Spleen (tissue), 11 donors: ENCODE results near the gene SLCO1A2. TPM values are rescaled to one million over a fixed set of nuclear protein-coding genes. Genes with fewer than 3 reads are reported as not detected.
"Not testable (repeated sequence)": the region's sequence is repeated elsewhere in the genome, so short reads cannot be mapped to it uniquely, and the experiment has no call there.

Experiments used
- DNase-seq: peaks from one replicate; pipeline ENCODE4 v3.0.0-alpha.2; 2020
- H3K27ac ChIP-seq, 8 donors: fragments of 200-600 bp; sonication (generic) in 7 of 8; 1 replicate in 4 of 8; 2 replicates in 4 of 8; pipeline versions ENCODE4 v1.5.0 to v1.8.0; 2016 to 2021; ENCODE audit warnings: inconsistent platforms in 4 of 8, mild to moderate bottlenecking in 4 of 8, moderate library complexity in 1 of 8
- H3K27me3 ChIP-seq, 7 donors: fragments of 200-600 bp; sonication (generic) in 6 of 7; replicated peaks in 1 of 7; 1 replicate in 4 of 7; 2 replicates in 3 of 7; pipeline versions ENCODE4 v1.5.0 to v1.8.0; 2016 to 2021; ENCODE audit warnings: inconsistent platforms in 3 of 7, mild to moderate bottlenecking in 1 of 7
- H3K36me3 ChIP-seq, 6 donors: fragments of 200-600 bp; sonication (generic) in 5 of 6; 1 replicate in 4 of 6; 2 replicates in 2 of 6; pipeline versions ENCODE4 v1.5.0 to v1.8.0; 2016 to 2021; ENCODE audit warnings: inconsistent platforms in 2 of 6
- H3K4me1 ChIP-seq, 6 donors: fragments of 200-600 bp; sonication (generic) in 5 of 6; 1 replicate in 3 of 6; 2 replicates in 3 of 6; pipeline versions ENCODE4 v1.5.0 to v1.8.0; 2016 to 2021; ENCODE audit warnings: inconsistent platforms in 3 of 6
- H3K4me3 ChIP-seq, 8 donors: fragments of 200-600 bp; sonication (generic) in 7 of 8; 1 replicate in 4 of 8; 2 replicates in 4 of 8; pipeline versions ENCODE4 v1.5.0 to v1.8.0; 2016 to 2021; ENCODE audit warnings: inconsistent platforms in 4 of 8, mild to moderate bottlenecking in 4 of 8, moderate library complexity in 2 of 8
- H3K9me3 ChIP-seq, 8 donors: fragments of 200-600 bp; sonication (generic) in 7 of 8; 1 replicate in 4 of 8; 2 replicates in 4 of 8; pipeline versions ENCODE4 v1.5.0 to v1.8.0; 2016 to 2021; ENCODE audit warnings: inconsistent platforms in 4 of 8
- CTCF ChIP-seq, 11 experiments: fragments of 200-600 bp in 7 of 11; fragments of 450-650 bp in 4 of 11; sonication (generic) in 4 of 11; IDR thresholded peaks in 8 of 11; conservative IDR thresholded peaks in 3 of 11; 1 replicate in 7 of 11; 2 replicates in 4 of 11; pipeline versions ENCODE4 v1.4.0 to v1.8.0; 2016 to 2021; ENCODE audit warnings: antibody characterized with exemption in 11 of 11, inconsistent platforms in 4 of 11, mild to moderate bottlenecking in 1 of 11
- POLR2A ChIP-seq, 3 donors: fragments of 450-650 bp; IDR thresholded peaks; one replicate each; pipeline ENCODE4 v1.5.1; 2017; ENCODE audit warnings: antibody characterized with exemption in 3 of 3, mild to moderate bottlenecking in 1 of 3
- POLR2AphosphoS5 ChIP-seq, 3 donors: sonication (generic); formaldehyde crosslinking; IDR thresholded peaks; one replicate each; pipeline ENCODE4 v1.5.1; 2017; ENCODE audit warnings: antibody characterized with exemption in 3 of 3
- WGBS, 5 donors: extraction: QIAGEN DNeasy Blood & Tissue Kit in 3 of 5; methylation state at CpG; one replicate each; pipeline versions ENCODE4 v1.1.5 to v1.1.7; 2013 to 2018; 5-methylcytosine and 5-hydroxymethylcytosine counted together
- intact Hi-C: fragments of 100-400 bp; cut with DNase I; formaldehyde crosslinking; loops from one replicate; pipeline ENCODE4 v1.15.0; 2023; ENCODE audit warnings: low total_unique reads
- polyA plus RNA-seq, 3 donors: library from polyadenylated mRNA; stranded (reverse); fragments of 200-250 nt; gene quantifications; one replicate each; pipeline ENCODE4 v1.2.1, GENCODE V29; 2013
- total RNA-seq, 7 donors: library from RNA; depleted of rRNA in 3 of 7; stranded (reverse); fragments of >200 nt in 3 of 7; fragmentation: NEBNext Ultra II Directional in 4 of 7; extraction: Animal tissue kit (Norgen Biotek cat#: 25700) in 4 of 7; gene quantifications; one replicate each; pipeline versions ENCODE4 v1.1.0 to v1.2.1, GENCODE V29; 2016 to 2021
- donor health status: healthy with polysubstance abuse.
- donor health status: DM: no; HTN: no; CAD: no; lungs with moderate emphysema.
- donor health status: DM: no; HTN: no; CAD: no.
- donor health status: Bipolar disorder and iron deficiency.
- donor health status: healthy.
- donor health status: DM: no; HTN: no; CAD: no.
- donor health status: DM: yes; HTN: yes; CAD: no.

Gene SLCO1A2
- total and polyA plus RNA-seq, 10 donors, result 0.06 to 2.5 (median 0.27) TPM

GRCh38 chr12:21372602-21373001 lies 37.9 kb upstream of the SLCO1A2 start, which contains the start of gene IAPP:
Gene IAPP (plus strand): TSS chr12:21372902. CDS start chr12:21373352, 450 bp downstream.
- TF ChIP-seq CTCF (IDR thresholded peaks at IDR 0.05 in 8 of 11, conservative IDR thresholded peaks at IDR 0.05 in 3 of 11), result no peak
- TF ChIP-seq POLR2AphosphoS5 (IDR thresholded peaks at IDR 0.05), result no peak
- no peak for TF ChIP-seq POLR2A (IDR thresholded peaks at IDR 0.05)
- Histone ChIP-seq H3K9me3 (no peaks in the 10 kb centered on the region), H3K36me3 (no peaks in the 10 kb centered on the region), H3K27me3 (no peaks in the 10 kb centered on the region), H3K4me1 (no peaks in the 10 kb centered on the region), H3K4me3 (no peak within 1 kb of the TSS), H3K27ac (no peak within 1 kb of the TSS)
- no peak for DNase-seq
- intact Hi-C loops, result no loop called here
- 77 to 91% (median 86%) methylated on average over 2 of the region's 2 CpGs for WGBS, 5 donors

- no peaks in the 10 kb centered on the region for H3K27me3 ChIP-seq
- H3K27ac ChIP-seq, result no peak overlapping the region
- 83 to 90% (median 88%) methylated on average over 7 of the region's 7 CpGs for WGBS, 5 donors
- H3K36me3 ChIP-seq, result no peaks in the 10 kb centered on the region
- no peak overlapping the region for H3K4me3 ChIP-seq
- no peak for DNase-seq
- TF ChIP-seq CTCF (IDR thresholded peaks at IDR 0.05 in 8 of 11, conservative IDR thresholded peaks at IDR 0.05 in 3 of 11) (no peak), POLR2AphosphoS5 (IDR thresholded peaks at IDR 0.05) (no peak), POLR2A (IDR thresholded peaks at IDR 0.05) (no peak)
- no peaks in the 10 kb centered on the region for H3K4me1 ChIP-seq
- no peaks in the 10 kb centered on the region for H3K9me3 ChIP-seq
- intact Hi-C loops, result no loop called here
These were observed 36.2 kb upstream of the SLCO1A2 start for GRCh38 chr12:21370845-21371449.

DNA sequence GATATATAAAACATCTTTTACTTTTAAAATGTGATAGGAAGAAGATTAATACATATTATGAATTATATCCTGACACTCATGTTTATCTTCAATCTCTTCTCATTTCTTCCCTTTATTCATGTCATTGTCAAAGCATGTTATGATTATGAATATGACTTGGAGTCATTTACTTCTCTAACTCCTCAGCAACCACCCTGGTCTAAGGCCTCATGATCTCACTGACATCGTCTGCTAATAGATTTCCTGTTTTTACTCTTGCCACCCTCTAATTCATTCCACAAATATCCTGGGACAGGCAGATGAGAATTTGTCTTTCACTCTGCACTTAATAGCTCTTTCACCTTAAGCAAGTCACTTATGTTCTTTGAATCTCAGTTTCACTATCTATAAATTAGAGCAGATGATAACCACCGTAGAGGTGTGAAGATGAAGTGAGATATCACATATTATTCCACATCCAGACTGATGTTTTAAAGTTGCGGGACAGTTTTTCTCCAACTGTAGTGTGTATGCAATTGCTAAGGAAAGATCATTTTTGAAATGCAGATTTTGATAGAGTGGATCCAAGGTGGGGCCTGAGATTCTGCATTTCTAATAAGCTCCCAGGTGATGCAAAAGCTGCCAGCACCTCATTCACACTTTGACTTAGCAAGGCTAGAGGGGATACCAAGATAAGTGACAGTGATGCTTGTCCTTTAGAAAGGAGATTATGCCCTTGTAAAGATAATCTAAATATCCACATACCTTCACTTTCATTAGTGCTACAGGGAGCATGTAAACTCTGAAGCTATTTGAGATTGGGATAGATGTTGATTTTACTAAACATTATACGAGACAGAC lies 34.6 kb upstream of the SLCO1A2 start:
- no peak overlapping the region for H3K27ac ChIP-seq
- H3K27me3 ChIP-seq, result no peaks in the 10 kb centered on the region
- H3K4me1 ChIP-seq, result no peaks in the 10 kb centered on the region
- 56 to 61% (median 60%) methylated on average over 4 of the region's 4 CpGs for WGBS, 5 donors
- no peak for DNase-seq
- H3K36me3 ChIP-seq, result no peaks in the 10 kb centered on the region
- TF ChIP-seq POLR2A (IDR thresholded peaks at IDR 0.05) (no peak), POLR2AphosphoS5 (IDR thresholded peaks at IDR 0.05) (no peak), CTCF (IDR thresholded peaks at IDR 0.05 in 8 of 11, conservative IDR thresholded peaks at IDR 0.05 in 3 of 11) (no peak)
- intact Hi-C loops, result no loop called here
- no peaks in the 10 kb centered on the region for H3K9me3 ChIP-seq
- no peak overlapping the region for H3K4me3 ChIP-seq

GRCh38 chr12:21360632-21361031 lies 25.9 kb upstream of the SLCO1A2 start:
- H3K9me3 ChIP-seq, H3K27ac ChIP-seq, H3K4me1 ChIP-seq, DNase-seq, H3K36me3 ChIP-seq, H3K4me3 ChIP-seq, H3K27me3 ChIP-seq, intact Hi-C loops: not testable (repeated sequence)
- WGBS, 5 donors, result 53 to 88% (median 83%) methylated on average over 3 to 10 of the region's 10 CpGs
